Mesenchymal stem cell (in vitro differentiated cells and primary cell): Measurements from ENCODE around the gene SLC6A13.
A peak's percentile ranks its signal among the peaks of the same experiment; 100 is the strongest.

ENCODE experiments used
- DNase-seq: peaks from one replicate; pipeline ENCODE4 v3.0.0-alpha.2; 2013
- H2AFZ ChIP-seq: one replicate; pipeline ENCODE4 v1.6.1; 2013; ENCODE audit warnings: low read depth, mild to moderate bottlenecking, control low read depth, inconsistent platforms, low read length, moderate library complexity
- H2AK5ac ChIP-seq: 2 replicates; pipeline ENCODE4 v1.6.1; 2013; ENCODE audit warnings: low read length, moderate library complexity, mild to moderate bottlenecking, inconsistent platforms; ENCODE audit not compliant: severe bottlenecking
- H2BK120ac ChIP-seq: one replicate; pipeline ENCODE4 v1.6.1; 2013; ENCODE audit warnings: low read depth, mild to moderate bottlenecking, inconsistent platforms, low read length, moderate library complexity
- H2BK12ac ChIP-seq, 2 experiments: one replicate each; pipeline ENCODE4 v1.6.1; 2013; ENCODE audit warnings: inconsistent platforms in 2 of 2, low read length in 2 of 2, mild to moderate bottlenecking in 2 of 2, moderate library complexity in 2 of 2, control low read depth in 1 of 2
- H2BK15ac ChIP-seq: one replicate; pipeline ENCODE4 v1.6.1; 2013; ENCODE audit warnings: mild to moderate bottlenecking, low read depth, inconsistent platforms; ENCODE audit not compliant: poor library complexity, severe bottlenecking
- H2BK5ac ChIP-seq: 2 replicates; pipeline ENCODE4 v1.6.1; 2013; ENCODE audit warnings: low read depth, mild to moderate bottlenecking, low read length, control low read depth, inconsistent platforms; ENCODE audit not compliant: poor library complexity, severe bottlenecking
- H3K14ac ChIP-seq, 2 experiments: one replicate each; pipeline ENCODE4 v1.6.1; 2013; ENCODE audit warnings: inconsistent platforms in 2 of 2, low read length in 2 of 2, control low read depth in 1 of 2, mild to moderate bottlenecking in 1 of 2, moderate library complexity in 1 of 2
- H3K18ac ChIP-seq, 2 experiments: one replicate each; pipeline ENCODE4 v1.6.1; 2013; ENCODE audit warnings: inconsistent platforms in 2 of 2, low read length in 2 of 2, control low read depth in 1 of 2, low read depth in 1 of 2, mild to moderate bottlenecking in 1 of 2
- H3K23ac ChIP-seq, 2 experiments: one replicate each; pipeline ENCODE4 v1.6.1; 2013; ENCODE audit warnings: inconsistent platforms in 2 of 2, low read length in 2 of 2, mild to moderate bottlenecking in 2 of 2, moderate library complexity in 2 of 2, control low read depth in 1 of 2
- H3K27ac ChIP-seq: 2 replicates; pipeline ENCODE4 v1.5.1; 2013; ENCODE audit warnings: mild to moderate bottlenecking, moderate library complexity, low read length, control low read depth, inconsistent platforms; ENCODE audit not compliant: poor library complexity, severe bottlenecking
- H3K27me3 ChIP-seq, 2 experiments: 2 replicates each; pipeline versions ENCODE4 v1.6.1 to v1.7.0; 2013; ENCODE audit warnings: low read length in 2 of 2, mild to moderate bottlenecking in 2 of 2, moderate library complexity in 2 of 2, control low read depth in 1 of 2, inconsistent platforms in 1 of 2; ENCODE audit not compliant: control insufficient read depth in 1 of 2, insufficient read depth in 1 of 2
- H3K36me3 ChIP-seq, 2 experiments: 2 replicates each; pipeline versions ENCODE4 v1.6.1 to v1.7.0; 2013; ENCODE audit warnings: low read length in 2 of 2, control low read depth in 1 of 2, inconsistent platforms in 1 of 2, low read depth in 1 of 2, mild to moderate bottlenecking in 1 of 2; ENCODE audit not compliant: insufficient read depth in 2 of 2, control insufficient read depth in 1 of 2
- H3K4ac ChIP-seq, 2 experiments: one replicate each; pipeline ENCODE4 v1.6.1; 2013; ENCODE audit warnings: inconsistent platforms in 2 of 2, low read length in 2 of 2, mild to moderate bottlenecking in 2 of 2, moderate library complexity in 2 of 2, control low read depth in 1 of 2, low read depth in 1 of 2
- H3K4me1 ChIP-seq: 2 replicates; pipeline ENCODE4 v1.6.1; 2013; ENCODE audit warnings: low read depth, low read length, control low read depth; ENCODE audit not compliant: control insufficient read depth, insufficient read depth
- H3K4me2 ChIP-seq: 2 replicates; pipeline ENCODE4 v1.6.1; 2013; ENCODE audit warnings: low read length, mild to moderate bottlenecking, inconsistent platforms; ENCODE audit not compliant: poor library complexity, severe bottlenecking
- H3K4me3 ChIP-seq, 2 experiments: 2 replicates each; pipeline versions ENCODE4 v1.5.1 to v1.7.0; 2013; ENCODE audit warnings: low read length in 2 of 2, mild to moderate bottlenecking in 2 of 2, control low read depth in 1 of 2, low read depth in 1 of 2; ENCODE audit not compliant: insufficient read depth in 1 of 2
- H3K79me1 ChIP-seq: replicated peaks from 2 replicates; pipeline ENCODE4 v1.6.1; 2013; ENCODE audit warnings: mild to moderate bottlenecking, control low read depth, low read length, inconsistent platforms; ENCODE audit not compliant: poor library complexity, severe bottlenecking
- H3K9ac ChIP-seq: 2 replicates; pipeline ENCODE4 v1.7.0; 2013; ENCODE audit warnings: mild to moderate bottlenecking, low read length, moderate library complexity
- H3K9me3 ChIP-seq: 2 replicates; pipeline ENCODE4 v1.7.0; 2013; ENCODE audit warnings: mild to moderate bottlenecking, low read length; ENCODE audit not compliant: control insufficient read depth
- H4K8ac ChIP-seq: one replicate; pipeline ENCODE4 v1.6.1; 2013; ENCODE audit warnings: inconsistent platforms, mild to moderate bottlenecking, low read length, moderate library complexity
- H4K91ac ChIP-seq: one replicate; pipeline ENCODE4 v1.6.1; 2013; ENCODE audit warnings: mild to moderate bottlenecking, low read length, inconsistent platforms
- WGBS: methylation state at CpG from one replicate; pipeline ENCODE4 v1.1.7; 2013; ENCODE audit warnings: mixed read lengths; 5-methylcytosine and 5-hydroxymethylcytosine counted together

The SLC6A13 gene

GRCh38 chr12:172732-173161, 89.9 kb downstream of the SLC6A13 start:
- no peak overlapping the region for H3K4ac ChIP-seq
- H3K27ac ChIP-seq, result no peak overlapping the region
- H4K8ac ChIP-seq, result no peak overlapping the region
- H3K4me1 ChIP-seq, result peaks cover 90% of the 10 kb centered on the region
- peak overlapping the region in 1 of 2 experiments; percentile 8 for H2BK12ac ChIP-seq
- no peak overlapping the region for H2AFZ ChIP-seq
- WGBS, result 81% methylated on average over 15 of the region's 15 CpGs
- no peak overlapping the region for H3K18ac ChIP-seq
- H3K14ac ChIP-seq, result no peak overlapping the region
- peaks cover 2% of the 10 kb centered on the region for H3K79me1 ChIP-seq
- H3K9me3 ChIP-seq, result no peaks in the 10 kb centered on the region
- H2BK15ac ChIP-seq, result no peak overlapping the region
- H3K4me2 ChIP-seq, result no peak overlapping the region
- no peak for DNase-seq
- H3K27me3 ChIP-seq, result peaks cover 0 to 51% of the 10 kb centered on the region in 2 experiments
- H3K4me3 ChIP-seq, result no peak overlapping the region
- H3K9ac ChIP-seq, result no peak overlapping the region
- H4K91ac ChIP-seq, result no peak overlapping the region
- H2BK120ac ChIP-seq, result no peak overlapping the region
- H2AK5ac ChIP-seq, result peak overlapping the region; percentile 18
- no peak overlapping the region for H3K23ac ChIP-seq
- H3K36me3 ChIP-seq, result peaks cover 0 to 3% of the 10 kb centered on the region in 2 experiments
- H2BK5ac ChIP-seq, result no peak overlapping the region

- H3K4ac ChIP-seq, result no peak overlapping the region
- no peak overlapping the region for H2BK15ac ChIP-seq
- H3K36me3 ChIP-seq, result peaks cover 0 to 3% of the 10 kb centered on the region in 2 experiments
- H2AK5ac ChIP-seq, result peak overlapping the region; percentile 81
- H3K4me1 ChIP-seq, result peaks cover 85% of the 10 kb centered on the region
- H3K14ac ChIP-seq, result peak overlapping the region in 1 of 2 experiments; percentile 71
- no peak overlapping the region for H2AFZ ChIP-seq
- H2BK5ac ChIP-seq, result no peak overlapping the region
- peak overlapping the region; percentile 23 for H3K4me2 ChIP-seq
- no peak overlapping the region for H4K91ac ChIP-seq
- H4K8ac ChIP-seq, result no peak overlapping the region
- H3K23ac ChIP-seq, result no peak overlapping the region
- peaks cover 0 to 59% of the 10 kb centered on the region in 2 experiments for H3K27me3 ChIP-seq
- no peak overlapping the region for H2BK120ac ChIP-seq
- H3K4me3 ChIP-seq, result no peak overlapping the region
- H3K27ac ChIP-seq, result peak overlapping the region; percentile 3
- H3K9me3 ChIP-seq, result no peaks in the 10 kb centered on the region
- 77% methylated on average over 17 of the region's 18 CpGs for WGBS
- H3K18ac ChIP-seq, result no peak overlapping the region
- DNase-seq, result no peak
- H2BK12ac ChIP-seq, result peak overlapping the region in 1 of 2 experiments; percentile 8
- H3K9ac ChIP-seq, result no peak overlapping the region
- H3K79me1 ChIP-seq, result peaks cover 2% of the 10 kb centered on the region
Observed at GRCh38 chr12:171743-172676, 90.6 kb downstream of the SLC6A13 start.

GRCh38 chr12:171276-171675, 91.4 kb downstream of the SLC6A13 start:
- Histone ChIP-seq H3K27me3 (peaks cover 0 to 66% of the 10 kb centered on the region in 2 experiments), H3K27ac (peak overlapping the region; percentile 89), H3K4ac (no peak overlapping the region), H2BK5ac (no peak overlapping the region), H2AK5ac (peak overlapping the region; percentile 81), H2BK15ac (no peak overlapping the region), H3K23ac (no peak overlapping the region), H2BK12ac (no peak overlapping the region), H2AFZ (no peak overlapping the region), H3K9me3 (no peaks in the 10 kb centered on the region), H3K14ac (no peak overlapping the region), H3K9ac (no peak overlapping the region), H2BK120ac (no peak overlapping the region), H3K36me3 (peaks cover 0 to 3% of the 10 kb centered on the region in 2 experiments), H4K91ac (no peak overlapping the region), H3K4me2 (no peak overlapping the region), H4K8ac (no peak overlapping the region), H3K79me1 (peaks cover 2% of the 10 kb centered on the region), H3K18ac (no peak overlapping the region), H3K4me3 (no peak overlapping the region), H3K4me1 (peaks cover 79% of the 10 kb centered on the region)
- no peak for DNase-seq
- 82% methylated on average over 10 of the region's 10 CpGs for WGBS
